Astrocyte of the spinal cord (primary cell): ENCODE results near the gene TAOK2.
"Not testable (repeated sequence)": the region's sequence is repeated elsewhere in the genome, so short reads cannot be mapped to it uniquely, and the experiment has no call there.

Experiments used
- DNase-seq: peaks from one replicate; pipeline ENCODE4 v3.0.0; 2011; ENCODE audit warnings: low read depth, low spot score
- H3K4me3 ChIP-seq: 2 replicates; pipeline ENCODE4 v1.5.1; 2011; ENCODE audit warnings: low read depth, mild to moderate bottlenecking, low read length, moderate library complexity
- in situ Hi-C: cut with HindIII; loops from 2 replicates; pipeline ENCODE4 v1.10.0; 2017; ENCODE audit warnings: low sequenced_read_pairs
- TF ChIP-seq, protein P1 (sequence below): IDR thresholded peaks from 2 replicates; pipeline ENCODE4 v1.5.1; 2012; ENCODE audit warnings: low read depth, mild to moderate bottlenecking, low read length, inconsistent platforms

The TAOK2 gene

DNA sequence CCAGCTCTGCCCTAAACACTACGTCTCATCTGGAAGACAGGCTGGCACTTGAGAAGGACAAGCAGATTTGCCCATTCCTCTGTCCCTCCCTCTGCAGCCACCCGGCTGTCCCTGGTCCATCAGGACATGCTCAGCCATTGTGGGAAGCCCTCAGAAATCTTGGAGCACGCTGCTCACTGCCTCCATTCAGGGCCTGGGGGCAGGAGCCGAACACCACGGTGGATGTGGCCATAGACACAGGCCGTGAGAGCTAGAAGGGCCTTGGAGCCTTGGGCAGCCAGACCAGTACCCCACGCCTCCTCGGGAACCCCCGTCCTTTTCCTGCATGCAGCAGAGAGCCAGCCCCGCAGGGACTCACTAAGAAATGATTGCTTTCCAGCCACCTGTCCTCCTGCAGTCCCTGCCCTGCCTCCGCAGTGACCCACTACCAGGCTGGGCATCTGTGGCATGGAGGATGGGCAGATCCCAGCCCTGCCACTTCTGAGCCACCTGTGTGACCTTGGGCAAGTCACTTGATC is 33.8 kb downstream of the TAOK2 start:
- H3K4me3 ChIP-seq = no peak overlapping the region
- in situ Hi-C loops = no loop called here
- TF ChIP-seq, protein P1, sequence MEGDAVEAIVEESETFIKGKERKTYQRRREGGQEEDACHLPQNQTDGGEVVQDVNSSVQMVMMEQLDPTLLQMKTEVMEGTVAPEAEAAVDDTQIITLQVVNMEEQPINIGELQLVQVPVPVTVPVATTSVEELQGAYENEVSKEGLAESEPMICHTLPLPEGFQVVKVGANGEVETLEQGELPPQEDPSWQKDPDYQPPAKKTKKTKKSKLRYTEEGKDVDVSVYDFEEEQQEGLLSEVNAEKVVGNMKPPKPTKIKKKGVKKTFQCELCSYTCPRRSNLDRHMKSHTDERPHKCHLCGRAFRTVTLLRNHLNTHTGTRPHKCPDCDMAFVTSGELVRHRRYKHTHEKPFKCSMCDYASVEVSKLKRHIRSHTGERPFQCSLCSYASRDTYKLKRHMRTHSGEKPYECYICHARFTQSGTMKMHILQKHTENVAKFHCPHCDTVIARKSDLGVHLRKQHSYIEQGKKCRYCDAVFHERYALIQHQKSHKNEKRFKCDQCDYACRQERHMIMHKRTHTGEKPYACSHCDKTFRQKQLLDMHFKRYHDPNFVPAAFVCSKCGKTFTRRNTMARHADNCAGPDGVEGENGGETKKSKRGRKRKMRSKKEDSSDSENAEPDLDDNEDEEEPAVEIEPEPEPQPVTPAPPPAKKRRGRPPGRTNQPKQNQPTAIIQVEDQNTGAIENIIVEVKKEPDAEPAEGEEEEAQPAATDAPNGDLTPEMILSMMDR = no peak
- DNase-seq = no peak

DNA sequence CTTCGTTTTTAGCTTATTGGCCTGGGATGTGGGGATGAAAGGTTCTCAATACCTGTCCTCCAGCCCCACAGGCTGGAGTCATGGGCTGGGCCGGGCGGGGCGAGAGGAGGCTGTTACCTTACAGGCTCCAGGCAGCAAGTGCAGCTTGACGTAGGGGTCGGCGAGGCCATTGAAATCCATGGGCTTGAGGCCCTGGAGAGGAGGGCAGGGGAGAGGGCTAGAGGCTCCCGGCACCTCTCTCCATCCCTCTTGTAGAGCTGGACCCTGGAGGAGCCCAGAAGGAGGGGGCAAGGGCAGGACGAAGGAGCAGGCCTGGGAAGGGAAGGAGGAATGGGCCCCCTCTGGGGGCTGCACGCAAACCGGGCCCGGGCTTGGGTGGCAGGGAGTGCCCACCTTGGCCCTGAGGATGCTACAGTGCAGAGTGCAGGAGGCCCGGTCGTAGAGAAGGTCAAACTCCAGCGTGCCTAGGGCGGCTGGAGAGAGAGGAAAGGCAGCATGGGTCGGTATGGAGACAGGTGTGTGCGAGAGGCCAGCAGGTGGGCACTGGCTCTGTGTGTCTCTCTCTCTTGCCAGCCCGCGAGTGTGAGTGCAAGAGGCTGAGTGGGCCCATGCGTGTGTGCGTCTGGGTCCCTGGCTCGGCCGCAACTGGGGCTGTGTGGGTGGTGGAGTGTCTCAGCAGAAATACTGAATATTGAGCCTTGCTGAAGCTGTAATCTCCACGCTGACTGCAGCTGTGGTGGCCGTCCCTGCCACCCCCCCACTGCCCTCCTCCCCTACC is 35.6 kb downstream of the TAOK2 start:
- no peak for DNase-seq
- in situ Hi-C loops = no loop called here
- TF ChIP-seq, protein P1 = no peak
- no peak overlapping the region for H3K4me3 ChIP-seq

DNA sequence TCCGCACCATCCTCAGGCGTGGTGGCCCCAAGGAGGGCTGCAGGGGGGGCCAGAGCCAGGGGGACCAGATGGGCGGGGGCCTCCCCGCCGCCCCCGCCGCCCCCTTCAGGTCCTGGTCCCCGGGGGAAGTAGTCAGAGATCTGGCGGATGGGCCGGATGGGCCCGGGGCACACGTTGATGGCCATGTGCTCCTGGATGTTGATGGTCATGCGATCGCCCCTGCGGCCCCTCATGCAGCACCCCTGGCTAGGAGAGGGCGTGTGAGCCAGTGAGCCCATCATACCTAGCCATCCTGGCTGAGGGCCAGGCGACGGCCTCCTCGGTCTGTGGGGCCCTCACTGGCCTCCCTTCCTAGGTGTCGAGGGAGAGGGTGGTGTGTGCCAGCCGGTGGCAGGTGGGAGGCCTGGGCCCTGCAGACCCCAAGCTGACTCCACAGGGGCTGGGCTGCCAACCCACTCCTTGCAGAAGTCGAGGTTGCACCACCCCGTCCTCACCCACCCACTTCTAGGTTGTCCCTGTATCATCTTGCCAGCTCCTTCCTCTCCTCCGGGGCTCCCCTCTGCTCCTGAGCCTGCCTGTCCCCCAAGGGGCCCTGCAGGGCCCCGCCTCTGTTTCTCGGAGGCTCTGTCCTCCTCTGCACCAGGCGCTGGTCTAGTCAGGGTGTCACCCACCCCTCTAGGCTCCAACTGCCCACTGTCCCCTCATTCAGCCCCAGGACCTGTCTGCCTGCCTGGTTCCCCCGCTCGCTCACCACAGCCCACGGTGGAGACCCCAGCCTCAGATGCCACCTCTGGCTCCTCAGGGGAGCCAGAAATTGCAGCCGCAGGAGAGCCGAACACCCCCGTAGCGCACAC is 36.5 kb downstream of the TAOK2 start:
- H3K4me3 ChIP-seq = no peak overlapping the region
- in situ Hi-C loops = no loop called here
- TF ChIP-seq, protein P1 = no peak
- no peak for DNase-seq

DNA sequence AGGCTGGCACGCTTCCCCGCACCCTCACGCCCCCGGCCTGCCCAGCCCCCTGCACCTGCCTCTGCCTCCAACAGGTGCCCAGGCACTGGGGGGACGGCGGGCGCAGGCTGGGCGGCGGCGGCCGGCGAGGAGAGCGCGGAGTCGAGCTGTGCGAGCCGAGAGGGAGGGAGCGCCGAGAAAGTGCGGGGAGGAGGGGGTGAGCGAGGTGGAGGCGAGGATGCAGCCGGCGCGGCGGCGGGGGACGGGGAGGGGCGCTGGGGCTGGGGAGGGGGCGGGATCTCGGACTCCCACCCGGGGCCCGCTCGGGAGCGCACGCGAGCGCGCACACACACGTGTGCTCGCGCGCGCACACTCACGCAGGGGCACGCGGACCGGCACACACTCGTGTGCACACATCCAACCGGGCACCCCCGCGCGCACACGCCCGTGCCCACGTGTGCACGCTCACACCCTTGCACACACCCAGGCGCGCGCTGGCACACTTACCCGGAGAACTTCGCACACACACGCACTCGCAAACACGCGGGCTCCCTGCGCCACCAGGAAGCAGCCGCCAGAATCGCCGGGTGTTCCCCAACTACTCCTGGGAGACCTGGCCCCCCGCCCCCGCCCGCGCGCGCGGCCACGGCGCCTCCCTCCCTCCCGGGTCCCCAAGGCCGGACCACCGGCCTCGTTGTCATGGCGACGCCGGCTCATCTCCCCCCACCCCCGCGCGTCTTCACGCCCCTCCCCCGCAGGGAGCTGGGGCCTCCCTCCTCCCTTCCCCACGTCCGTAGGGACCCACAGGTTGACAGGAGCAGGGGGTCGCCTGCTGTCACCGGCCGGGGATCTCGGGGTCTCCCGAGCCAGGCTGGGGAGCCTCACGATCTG is 37.4 kb downstream of the TAOK2 start, which contains the start of gene DOC2A:
DOC2A (minus strand) TSS at position 184 of the 870 bp plus-strand sequence. CDS start 805 bp downstream, outside the sequence.
- peak within 1 kb of the TSS; percentile 23 for H3K4me3 ChIP-seq
- DNase-seq = no peak
- in situ Hi-C loops = no loop called here
- TF ChIP-seq, protein P1 = no peak

DNA sequence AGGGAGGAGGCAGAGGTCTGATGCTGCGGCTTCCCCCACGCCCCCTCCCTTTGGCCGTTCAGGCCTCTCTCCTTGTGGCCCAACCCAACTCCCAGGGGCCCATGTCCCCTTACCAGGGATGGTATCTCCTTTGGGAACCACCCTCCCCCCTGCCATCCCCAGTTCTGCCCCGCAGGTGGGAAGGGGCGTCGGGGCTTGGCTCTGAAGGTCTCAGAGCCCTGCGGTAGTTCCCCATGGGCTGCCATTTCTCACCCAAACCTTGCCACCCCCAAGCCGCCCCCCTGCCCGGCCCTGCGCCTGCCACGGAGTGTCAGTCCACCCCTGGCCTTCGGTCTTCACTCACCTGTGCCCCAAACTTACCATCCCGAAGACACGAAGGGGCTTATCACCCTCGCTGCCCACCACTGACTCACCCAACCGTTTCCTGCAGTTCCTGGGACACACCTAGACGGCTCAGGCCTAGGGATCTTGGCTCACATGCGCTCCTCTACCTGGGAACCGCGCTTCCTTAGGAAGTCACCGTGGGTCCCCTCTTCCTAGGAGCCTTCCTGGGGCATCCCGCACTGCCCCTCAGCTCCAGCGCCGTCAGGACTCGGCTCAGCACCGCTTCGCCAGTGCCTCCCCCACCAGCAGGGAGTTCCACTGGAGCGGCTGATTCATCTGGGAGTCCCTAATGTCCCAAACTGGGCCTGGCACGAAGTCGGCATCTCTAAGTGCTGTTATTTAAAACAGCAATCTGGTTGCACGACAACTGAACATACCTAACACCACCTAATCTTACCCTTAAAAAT is 38.2 kb downstream of the TAOK2 start:
- in situ Hi-C loops = no loop called here
- DNase-seq = no peak
- H3K4me3 ChIP-seq = no peak overlapping the region
- TF ChIP-seq, protein P1 = no peak

DNA sequence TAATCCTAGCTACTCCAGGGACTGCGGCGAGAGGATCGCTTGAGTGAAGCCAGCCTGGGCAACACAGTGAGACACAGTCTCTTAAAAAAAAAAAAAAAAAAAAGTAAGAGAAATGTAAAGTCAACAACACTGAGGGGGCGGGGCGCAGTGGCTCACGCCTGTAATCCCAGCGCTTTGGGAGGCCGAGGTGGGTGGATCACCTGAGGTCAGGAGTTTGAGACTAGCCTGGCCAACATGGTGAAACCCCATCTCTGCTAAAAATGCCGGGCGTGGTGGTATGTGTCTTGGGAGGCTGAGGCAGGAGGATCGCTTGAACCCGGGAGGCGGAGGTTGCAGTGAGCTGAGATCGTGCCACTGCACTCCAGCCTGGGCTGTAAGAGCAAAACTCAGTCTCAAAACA is 38.9 kb downstream of the TAOK2 start:
- in situ Hi-C loops, DNase-seq: not testable (repeated sequence)

DNA sequence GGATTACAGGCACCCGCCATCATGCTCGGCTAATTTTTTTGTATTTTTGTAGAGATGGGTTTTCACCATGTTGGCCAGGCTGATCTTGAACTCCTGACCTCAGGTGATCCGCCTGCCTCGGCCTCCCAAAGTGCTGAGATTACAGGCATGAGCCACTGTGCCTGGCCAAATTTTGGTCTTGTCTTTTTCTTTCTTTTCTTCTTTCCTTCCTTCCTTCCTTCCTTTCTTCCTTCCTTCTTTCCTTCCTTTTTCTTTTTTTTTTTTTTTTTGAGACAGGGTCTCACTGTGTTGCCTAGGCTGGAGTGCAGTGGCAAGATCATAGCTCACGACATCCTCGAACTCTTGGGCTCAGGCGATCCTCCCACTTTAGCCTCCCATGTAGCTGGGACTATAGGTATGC is 41.8 kb downstream of the TAOK2 start:
- DNase-seq, in situ Hi-C loops, H3K4me3 ChIP-seq: not testable (repeated sequence)

More for the DNA sequence above, 38.9 kb downstream of the TAOK2 start:
- not testable (repeated sequence) for H3K4me3 ChIP-seq
